GM23248 (cell line): Measurements from ENCODE around the gene CTNNB1. TPM values are rescaled to one million over a fixed set of nuclear protein-coding genes. Genes with fewer than 3 reads are reported as not detected.

Experiments used
- DNase-seq: peaks from one replicate; pipeline ENCODE4 v3.0.0-alpha.2; 2015
- H2AFZ ChIP-seq: fragments of 200-600 bp; sonication (generic); 2 replicates; pipeline ENCODE4 v1.6.1; 2016; ENCODE audit warnings: antibody characterized with exemption
- H3F3A ChIP-seq: fragments of 200-600 bp; sonication (generic); 2 replicates; pipeline ENCODE4 v1.6.1; 2016; ENCODE audit warnings: mild to moderate bottlenecking, antibody characterized with exemption, mixed run types; ENCODE audit not compliant: insufficient read depth
- H3K27ac ChIP-seq: fragments of 200-600 bp; sonication (generic); 2 replicates; pipeline ENCODE4 v1.5.1; 2016; ENCODE audit warnings: mild to moderate bottlenecking
- H3K27me3 ChIP-seq: fragments of 200-600 bp; sonication (generic); replicated peaks from 2 replicates; pipeline ENCODE4 v1.6.1; 2016; ENCODE audit warnings: mild to moderate bottlenecking; ENCODE audit not compliant: insufficient read depth
- H3K36me3 ChIP-seq: fragments of 200-600 bp; sonication (generic); 2 replicates; pipeline ENCODE4 v1.6.1; 2016; ENCODE audit warnings: low read depth, mild to moderate bottlenecking
- H3K4me1 ChIP-seq: fragments of 200-600 bp; sonication (generic); 2 replicates; pipeline ENCODE4 v1.6.1; 2016; ENCODE audit warnings: mild to moderate bottlenecking; ENCODE audit not compliant: insufficient read depth
- H3K4me2 ChIP-seq: fragments of 200-600 bp; sonication (generic); one replicate; pipeline ENCODE4 v1.6.1; 2016; ENCODE audit warnings: mild to moderate bottlenecking; ENCODE audit not compliant: unreplicated experiment
- H3K4me3 ChIP-seq: fragments of 200-600 bp; sonication (generic); 2 replicates; pipeline ENCODE4 v1.5.1; 2016; ENCODE audit warnings: mild to moderate bottlenecking
- H3K79me2 ChIP-seq: fragments of 200-600 bp; sonication (generic); 2 replicates; pipeline ENCODE4 v1.6.1; 2016; ENCODE audit warnings: mild to moderate bottlenecking; ENCODE audit not compliant: insufficient read depth
- H3K9ac ChIP-seq: fragments of 200-600 bp; sonication (generic); 2 replicates; pipeline ENCODE4 v1.6.1; 2016; ENCODE audit warnings: mild to moderate bottlenecking
- H3K9me2 ChIP-seq: fragments of 200-600 bp; sonication (generic); 2 replicates; pipeline ENCODE4 v1.6.1; 2016; ENCODE audit warnings: mixed run types, mild to moderate bottlenecking, moderate library complexity; ENCODE audit not compliant: insufficient read depth
- H3K9me3 ChIP-seq: fragments of 200-600 bp; sonication (generic); one replicate; pipeline ENCODE4 v1.6.1; 2017; ENCODE audit warnings: low read depth
- H4K20me1 ChIP-seq: fragments of 200-600 bp; sonication (generic); 2 replicates; pipeline ENCODE4 v1.6.0; 2016; ENCODE audit not compliant: insufficient read depth
- EZH2 ChIP-seq: fragments of 200-600 bp; sonication (generic); IDR thresholded peaks from 2 replicates; pipeline ENCODE4 v1.6.1; 2018; ENCODE audit warnings: antibody characterized with exemption, mild to moderate bottlenecking; ENCODE audit not compliant: insufficient read depth, poor library complexity, severe bottlenecking
- EZH2phosphoT487 ChIP-seq: fragments of 200-600 bp; sonication (generic); IDR thresholded peaks from 2 replicates; pipeline ENCODE4 v1.6.1; 2018; ENCODE audit warnings: antibody characterized with exemption, moderate library complexity, mild to moderate bottlenecking, low read depth; ENCODE audit not compliant: insufficient read depth
- WGBS, 2 experiments: methylation state at CpG; one replicate each; pipeline ENCODE4 v1.1.6; 2015 to 2017; ENCODE audit warnings: low lambda C conversion rate in 2 of 2, low coverage in 1 of 2; ENCODE audit errors: missing lambda C conversion rate in 2 of 2; 5-methylcytosine and 5-hydroxymethylcytosine counted together
- in situ Hi-C: fragments of 300-500 bp; cut with MboI; formaldehyde crosslinking; loops from 2 replicates; pipeline ENCODE4 v1.15.0; 2020
- polyA plus RNA-seq: library from polyadenylated mRNA; unstranded; fragments of >200 nt; fragmentation: Nextera tagmentation; extraction: Ambion mirVana; gene quantifications from 2 replicates; pipeline ENCODE4 v1.2.1, GENCODE V29; 2016
- total RNA-seq: library from RNA; depleted of rRNA; stranded (reverse); fragments of >200 nt; shearing (Covaris generic); gene quantifications from 2 replicates; pipeline ENCODE4 v1.2.3, GENCODE V29; 2014

The CTNNB1 gene
- total and polyA plus RNA-seq, 2 experiments from 2014 or later: 182 to 492 TPM

- in situ Hi-C loops: no loop called here
- Histone ChIP-seq H3K4me1 (peaks cover 44% of the 10 kb centered on the region), H3K9me2 (no peaks in the 10 kb centered on the region), H3K4me2 (peak overlapping the region; percentile 38), H3K79me2 (peaks cover 100% of the 10 kb centered on the region), H3K4me3 (no peak overlapping the region), H3K9me3 (no peaks in the 10 kb centered on the region), H3K36me3 (no peaks in the 10 kb centered on the region), H4K20me1 (peaks cover 81% of the 10 kb centered on the region), H2AFZ (no peak overlapping the region), H3K27ac (no peak overlapping the region), H3F3A (peaks cover 9% of the 10 kb centered on the region), H3K27me3 (no peaks in the 10 kb centered on the region), H3K9ac (no peak overlapping the region)
- DNase-seq: no peak
- WGBS, 2 experiments: 33 to 59% methylated on average over 1 of the region's 1 CpG
- no peak for TF ChIP-seq EZH2phosphoT487
- no peak for TF ChIP-seq EZH2
These were observed 8.1 kb downstream of the CTNNB1 start for GRCh38 chr3:41207355-41207754.

GRCh38 chr3:41208507-41209220 is 9.4 kb downstream of the CTNNB1 start:
- Histone ChIP-seq H3K9ac (no peak overlapping the region), H4K20me1 (peaks cover 79% of the 10 kb centered on the region), H3K4me1 (peaks cover 36% of the 10 kb centered on the region), H3K27ac (no peak overlapping the region), H3K9me3 (no peaks in the 10 kb centered on the region), H3K79me2 (peaks cover 100% of the 10 kb centered on the region), H3K27me3 (no peaks in the 10 kb centered on the region), H3K4me3 (no peak overlapping the region), H2AFZ (no peak overlapping the region), H3K36me3 (no peaks in the 10 kb centered on the region), H3K9me2 (no peaks in the 10 kb centered on the region), H3K4me2 (no peak overlapping the region), H3F3A (peaks cover 14% of the 10 kb centered on the region; the same call in 1 of the 2 replicates)
- no peak for DNase-seq
- 69 to 73% methylated on average over 7 of the region's 7 CpGs for WGBS, 2 experiments
- no peak for TF ChIP-seq EZH2phosphoT487
- in situ Hi-C loops: no loop called here

- no peak for TF ChIP-seq EZH2phosphoT487
- TF ChIP-seq EZH2: no peak
- in situ Hi-C loops: no loop called here
These were observed 10.3 kb downstream of the CTNNB1 start for GRCh38 chr3:41209646-41210045.

GRCh38 chr3:41210966-41211365 is 11.7 kb downstream of the CTNNB1 start:
- peaks cover 100% of the 10 kb centered on the region for H3K79me2 ChIP-seq
- H3F3A ChIP-seq: peaks cover 14% of the 10 kb centered on the region; the same call in 1 of the 2 replicates
- no peak overlapping the region for H3K4me3 ChIP-seq
- 91% methylated on average over 5 of the region's 5 CpGs for WGBS, 2 experiments
- no peak overlapping the region for H2AFZ ChIP-seq
- no peak overlapping the region for H3K4me2 ChIP-seq
- peaks cover 25% of the 10 kb centered on the region; the same call in 1 of the 2 replicates for H3K4me1 ChIP-seq
- in situ Hi-C loops: no loop called here
- H3K27me3 ChIP-seq: no peaks in the 10 kb centered on the region
- peaks cover 69% of the 10 kb centered on the region for H4K20me1 ChIP-seq
- no peaks in the 10 kb centered on the region for H3K9me3 ChIP-seq
- DNase-seq: no peak
- no peaks in the 10 kb centered on the region for H3K36me3 ChIP-seq
- TF ChIP-seq EZH2phosphoT487 (no peak), EZH2 (no peak)
- no peak overlapping the region for H3K9ac ChIP-seq
- no peaks in the 10 kb centered on the region for H3K9me2 ChIP-seq
- H3K27ac ChIP-seq: no peak overlapping the region

More at GRCh38 chr3:41209646-41210045, 10.3 kb downstream of the CTNNB1 start:
- Histone ChIP-seq H3K4me1 (peaks cover 31% of the 10 kb centered on the region; the same call in 1 of the 2 replicates), H3K4me2 (no peak overlapping the region), H3K79me2 (peaks cover 100% of the 10 kb centered on the region), H3K9ac (no peak overlapping the region), H3K36me3 (no peaks in the 10 kb centered on the region), H3K27ac (no peak overlapping the region), H4K20me1 (peaks cover 76% of the 10 kb centered on the region), H3K27me3 (no peaks in the 10 kb centered on the region), H3F3A (peaks cover 14% of the 10 kb centered on the region; the same call in 1 of the 2 replicates), H3K4me3 (no peak overlapping the region), H3K9me2 (no peaks in the 10 kb centered on the region), H2AFZ (no peak overlapping the region), H3K9me3 (no peaks in the 10 kb centered on the region)
- no peak for DNase-seq
- WGBS, 2 experiments: 95 to 97% methylated on average over 5 of the region's 5 CpGs
